ENCODE data around the gene ZNF710. TPM values are rescaled to one million over a fixed set of nuclear protein-coding genes. Genes with fewer than 3 reads are reported as not detected.

Gene ZNF710
- total and polyA plus RNA-seq, 2 of the 8 experiments (the other 6 are each of a cell fraction or from before 2014, with no cell fraction given), result 10.5 to 24.0 TPM

GRCh38 chr15:90019611-90020010 is 18.5 kb downstream of the ZNF710 start:
- Histone ChIP-seq H2BK120ac (replicated peaks; ENCODE audit: low read depth, low read length) (no peak overlapping the region), H2AFZ (ENCODE audit: low read length) (no peak overlapping the region), H2BK5ac (ENCODE audit: low read depth, low read length) (no peak overlapping the region), H3K36me3 (ENCODE audit: control insufficient read depth in 2 of 4, insufficient read depth in 4 of 4, low read length in 3 of 4) (no peaks in the 10 kb centered on the region), H4K8ac (ENCODE audit: extremely low read depth, insufficient read depth, low read length) (no peak overlapping the region), H3K4ac (replicated peaks; ENCODE audit: insufficient read length, low read depth, low read length) (no peak overlapping the region), H3K4me2 (ENCODE audit: insufficient read depth in 1 of 2, low read depth in 2 of 2, low read length in 2 of 2) (no peak overlapping the region), H3K23me2 (ENCODE audit: low read depth, low read length) (no peaks in the 10 kb centered on the region), H3K4me3 (ENCODE audit: extremely low read depth in 1 of 4, insufficient read depth in 2 of 4, low read depth in 3 of 4, low read length in 4 of 4) (no peak overlapping the region), H3K56ac (replicated peaks; ENCODE audit: insufficient read length, low read depth, low read length) (no peak overlapping the region), H3K79me2 (ENCODE audit: control insufficient read depth in 1 of 2, insufficient read depth in 2 of 2, low read length in 2 of 2) (peaks cover 0 to 15% of the 10 kb centered on the region in 2 experiments; a peak in 1 of 4 replicates), H3K9me3 (ENCODE audit: insufficient read depth in 2 of 2, low read depth in 1 of 2, low read length in 1 of 2) (no peaks in the 10 kb centered on the region), H3K23ac (ENCODE audit: insufficient read length) (no peak overlapping the region), H4K91ac (replicated peaks; ENCODE audit: insufficient read length, low read length) (no peak overlapping the region), H3K14ac (ENCODE audit: insufficient read length) (no peak overlapping the region), H3K79me1 (ENCODE audit: low read depth, low read length) (peaks cover 15% of the 10 kb centered on the region), H3K9ac (replicated peaks in 1 of 4; ENCODE audit: extremely low read depth in 1 of 4, low read depth in 3 of 4, low read length in 3 of 4) (no peak overlapping the region), H4K20me1 (replicated peaks in 1 of 2; ENCODE audit: control insufficient read depth in 1 of 2, insufficient read depth in 2 of 2, low read length in 2 of 2) (peaks cover 0 to 13% of the 10 kb centered on the region in 2 experiments), H3K18ac (ENCODE audit: extremely low read depth, low read length) (no peak overlapping the region), H2AK5ac (ENCODE audit: low read depth, low read length) (no peak overlapping the region), H3K27ac (ENCODE audit: low read depth, low read length) (no peak overlapping the region), H4K5ac (ENCODE audit: insufficient read length, low read depth, low read length) (no peak overlapping the region), H3K4me1 (replicated peaks in 1 of 4; ENCODE audit: control insufficient read depth in 3 of 4, insufficient read depth in 4 of 4, low read length in 3 of 4) (peaks cover 2 to 18% (median 7%) of the 10 kb centered on the region in 4 experiments; a peak in 6 of 7 replicates), H2BK12ac (ENCODE audit: low read depth, low read length) (no peak overlapping the region), H2BK15ac (ENCODE audit: low read length) (no peak overlapping the region), H3K27me3 (replicated peaks in 1 of 4; ENCODE audit: control insufficient read depth in 3 of 4, extremely low read depth in 1 of 4, insufficient read depth in 3 of 4, low read length in 3 of 4) (no peaks in the 10 kb centered on the region), H2BK20ac (ENCODE audit: low read length) (no peak overlapping the region)
- FAIRE-seq, result no peak
- ChIA-PET CTCF (ENCODE audit: partially characterized antibody) (interaction anchor here (0.7 to 2.3 kb wide), 4 partner anchors 17 to 67 kb away, joined by 3 to 6 read pairs (median 4); no protein-coding TSS in a partner anchor), POLR2A (ENCODE audit: partially characterized antibody) (interaction anchor here (1.3 to 2.0 kb wide), 3 partner anchors 10 to 24 kb away, joined by 3 to 8 read pairs (median 5); no protein-coding TSS in a partner anchor)
- DNase-seq (ENCODE audit: low read depth in 1 of 2, low spot score in 2 of 2), result no peak
- 69% methylated on average over 8 of the region's 8 CpGs; no CpG with 5 or more reads in 1 of the 2 experiments for WGBS, 2 experiments (ENCODE audit: extremely low coverage in 1 of 2, insufficient coverage in 1 of 2, insufficient read length in 1 of 2, insufficient replicate concordance in 2 of 2, low coverage in 1 of 2, low lambda C conversion rate in 2 of 2, missing lambda C conversion rate in 1 of 2)
- TF ChIP-seq BACH1 (IDR thresholded peaks at IDR 0.05; ENCODE audit: low read length), result no peak
- TF ChIP-seq BRCA1 (IDR thresholded peaks at IDR 0.05; ENCODE audit: low read depth, low read length), result no peak
- TF ChIP-seq SIX5 (IDR thresholded peaks at IDR 0.05; ENCODE audit: low read depth, low read length), result no peak
- no peak for TF ChIP-seq POU5F1 (IDR thresholded peaks at IDR 0.05; ENCODE audit: low read depth, low read length)
- TF ChIP-seq RXRA (IDR thresholded peaks at IDR 0.05; ENCODE audit: insufficient read depth, low read depth, low read length), result no peak
- no peak for TF ChIP-seq BCL11A (IDR thresholded peaks at IDR 0.05; ENCODE audit: low read depth in 2 of 2, low read length in 2 of 2)
- TF ChIP-seq KDM5A (IDR thresholded peaks at IDR 0.05; ENCODE audit: low read length), result no peak
- no peak for TF ChIP-seq SP1 (IDR thresholded peaks at IDR 0.05; ENCODE audit: low read depth, low read length)
- no peak for TF ChIP-seq RBBP5 (IDR thresholded peaks at IDR 0.05; ENCODE audit: borderline replicate concordance, low read depth, low read length)

Measured in H1 (cell line).